ENCODE measurements around the gene NPR2. TPM values are rescaled to one million over a fixed set of nuclear protein-coding genes. Genes with fewer than 3 reads are reported as not detected.

The NPR2 gene
- polyA plus RNA-seq, 3 donors = 0.48 TPM; not detected in 2

DNA sequence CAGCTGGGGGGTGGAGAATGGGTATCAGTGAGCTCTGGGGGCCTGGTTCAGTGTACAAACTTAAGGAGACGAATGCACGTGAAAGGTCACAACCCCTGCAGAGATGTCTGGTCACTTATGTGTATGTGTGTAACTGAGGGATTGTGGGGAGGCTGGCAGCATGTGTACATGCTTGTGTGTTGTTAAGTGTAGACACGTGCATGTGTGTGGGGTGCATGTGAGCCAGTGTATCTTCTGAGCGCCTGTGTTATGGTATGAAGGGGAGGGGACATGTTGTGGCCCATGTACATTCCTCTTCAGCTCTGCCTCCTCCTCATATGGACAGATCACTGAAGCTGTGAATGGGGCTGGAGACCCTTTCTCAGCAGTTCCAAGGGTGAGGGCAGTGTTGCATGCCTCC lies 39.6 kb downstream of the NPR2 start:
- Mint-ChIP-seq H3K4me3 (peak overlapping the region in 1 of 2 donors; percentile 31), H3K27ac (peak overlapping the region in 2 of 7 donors; percentile 48 to 59), H3K27me3 (ENCODE audit: low read depth in 3 of 3) (peaks cover 18 to 20% (median 19%) of the 10 kb centered on the region in 3 donors), H3K9me3 (no peaks in the 10 kb centered on the region), H3K36me3 (peaks cover 6 to 10% of the 10 kb centered on the region in 2 donors), H3K4me1 (peaks cover 79% of the 10 kb centered on the region)
- intact Hi-C loops (cut with micrococcal nuclease) = no loop called here
- Histone ChIP-seq H4K20me1 (ENCODE audit: insufficient read depth, low read length) (no peaks in the 10 kb centered on the region), H3K4me1 (ENCODE audit: control insufficient read depth in 1 of 2, insufficient read depth in 2 of 2, low read length in 2 of 2) (peaks cover 71 to 80% of the 10 kb centered on the region in 2 donors), H3K4me2 (replicated peaks; ENCODE audit: extremely low read depth, low read length, poor library complexity, severe bottlenecking) (no peak overlapping the region), H3K27me3 (ENCODE audit: control insufficient read depth in 2 of 2, insufficient read depth in 2 of 2, low read length in 2 of 2) (no peaks in the 10 kb centered on the region), H3K4me3 (replicated peaks in 1 of 3; ENCODE audit: low read depth in 2 of 3, low read length in 3 of 3) (peak overlapping the region in 1 of 3 experiments; percentile 6), H3K9ac (ENCODE audit: insufficient read depth, low read length, poor library complexity, severe bottlenecking) (no peak overlapping the region), H3K79me2 (ENCODE audit: insufficient read depth, low read length) (peaks cover 4% of the 10 kb centered on the region), H3K9me3 (replicated peaks in 1 of 2; ENCODE audit: control insufficient read depth in 1 of 2, insufficient read depth in 1 of 2, low read length in 2 of 2) (no peaks in the 10 kb centered on the region), H2AFZ (ENCODE audit: insufficient read depth, low read depth, low read length, poor library complexity, severe bottlenecking) (no peak overlapping the region), H3K27ac (ENCODE audit: low read depth in 1 of 2, low read length in 2 of 2) (no peak overlapping the region), H3K36me3 (replicated peaks in 1 of 2; ENCODE audit: control insufficient read depth in 1 of 2, insufficient read depth in 2 of 2, low read length in 2 of 2) (no peaks in the 10 kb centered on the region)
- TF ChIP-seq, protein P1, sequence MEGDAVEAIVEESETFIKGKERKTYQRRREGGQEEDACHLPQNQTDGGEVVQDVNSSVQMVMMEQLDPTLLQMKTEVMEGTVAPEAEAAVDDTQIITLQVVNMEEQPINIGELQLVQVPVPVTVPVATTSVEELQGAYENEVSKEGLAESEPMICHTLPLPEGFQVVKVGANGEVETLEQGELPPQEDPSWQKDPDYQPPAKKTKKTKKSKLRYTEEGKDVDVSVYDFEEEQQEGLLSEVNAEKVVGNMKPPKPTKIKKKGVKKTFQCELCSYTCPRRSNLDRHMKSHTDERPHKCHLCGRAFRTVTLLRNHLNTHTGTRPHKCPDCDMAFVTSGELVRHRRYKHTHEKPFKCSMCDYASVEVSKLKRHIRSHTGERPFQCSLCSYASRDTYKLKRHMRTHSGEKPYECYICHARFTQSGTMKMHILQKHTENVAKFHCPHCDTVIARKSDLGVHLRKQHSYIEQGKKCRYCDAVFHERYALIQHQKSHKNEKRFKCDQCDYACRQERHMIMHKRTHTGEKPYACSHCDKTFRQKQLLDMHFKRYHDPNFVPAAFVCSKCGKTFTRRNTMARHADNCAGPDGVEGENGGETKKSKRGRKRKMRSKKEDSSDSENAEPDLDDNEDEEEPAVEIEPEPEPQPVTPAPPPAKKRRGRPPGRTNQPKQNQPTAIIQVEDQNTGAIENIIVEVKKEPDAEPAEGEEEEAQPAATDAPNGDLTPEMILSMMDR (IDR thresholded peaks at IDR 0.05) = no peak
- DNase-seq = no peak
- WGBS (ENCODE audit: insufficient coverage) = 100% methylated on average over 2 of the region's 4 CpGs

DNA sequence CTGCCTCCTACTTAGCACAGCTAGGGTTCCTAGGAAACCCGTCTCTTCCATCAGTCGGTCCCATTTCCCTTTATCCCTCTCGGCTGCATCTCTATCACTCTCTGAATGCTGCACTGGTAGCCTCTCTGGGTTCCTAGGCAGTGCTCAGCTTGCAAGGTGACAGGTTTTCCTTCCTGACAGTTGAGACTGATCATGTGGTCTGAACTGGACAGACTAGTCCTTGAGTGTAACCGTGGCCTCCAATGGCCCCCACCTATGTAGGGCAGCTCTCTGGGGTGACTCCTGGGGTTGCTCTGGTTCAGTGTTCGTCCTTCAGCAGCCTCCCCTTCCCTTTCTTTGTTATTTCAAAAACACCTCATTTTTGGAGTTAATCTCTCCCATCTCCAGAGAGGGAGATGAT lies 41.4 kb downstream of the NPR2 start:
- intact Hi-C loops (cut with micrococcal nuclease) = no loop called here
- 77% methylated on average over 4 of the region's 5 CpGs for WGBS (ENCODE audit: insufficient coverage)
- H3K4me2 ChIP-seq (replicated peaks; ENCODE audit: extremely low read depth, low read length, poor library complexity, severe bottlenecking) = no peak overlapping the region

More for the DNA sequence above, 41.4 kb downstream of the NPR2 start:
- no peaks in the 10 kb centered on the region for H3K9me3 Mint-ChIP-seq
- H3K27ac Mint-ChIP-seq = peak overlapping the region in 1 of 7 donors; percentile 50
- Histone ChIP-seq H3K27ac (ENCODE audit: low read depth in 1 of 2, low read length in 2 of 2) (peak overlapping the region in 1 of 2 donors; percentile 42), H3K4me3 (replicated peaks in 1 of 3; ENCODE audit: low read depth in 2 of 3, low read length in 3 of 3) (peak overlapping the region in 1 of 3 experiments; percentile 39), H3K27me3 (ENCODE audit: control insufficient read depth in 2 of 2, insufficient read depth in 2 of 2, low read length in 2 of 2) (no peaks in the 10 kb centered on the region), H3K36me3 (replicated peaks in 1 of 2; ENCODE audit: control insufficient read depth in 1 of 2, insufficient read depth in 2 of 2, low read length in 2 of 2) (no peaks in the 10 kb centered on the region), H3K4me1 (ENCODE audit: control insufficient read depth in 1 of 2, insufficient read depth in 2 of 2, low read length in 2 of 2) (peaks cover 74 to 80% of the 10 kb centered on the region in 2 donors), H3K9me3 (replicated peaks in 1 of 2; ENCODE audit: control insufficient read depth in 1 of 2, insufficient read depth in 1 of 2, low read length in 2 of 2) (no peaks in the 10 kb centered on the region), H3K79me2 (ENCODE audit: insufficient read depth, low read length) (peaks cover 4% of the 10 kb centered on the region), H2AFZ (ENCODE audit: insufficient read depth, low read depth, low read length, poor library complexity, severe bottlenecking) (no peak overlapping the region), H3K9ac (ENCODE audit: insufficient read depth, low read length, poor library complexity, severe bottlenecking) (no peak overlapping the region), H4K20me1 (ENCODE audit: insufficient read depth, low read length) (no peaks in the 10 kb centered on the region)
- TF ChIP-seq, protein P1 (IDR thresholded peaks at IDR 0.05) = no peak
- H3K4me1 Mint-ChIP-seq = peaks cover 84% of the 10 kb centered on the region
- H3K36me3 Mint-ChIP-seq = peaks cover 14 to 15% of the 10 kb centered on the region in 2 donors
- peak overlapping the region in 1 of 2 donors; percentile 78 for H3K4me3 Mint-ChIP-seq
- DNase-seq = no peak
- peaks cover 11 to 20% (median 12%) of the 10 kb centered on the region in 3 donors for H3K27me3 Mint-ChIP-seq (ENCODE audit: low read depth in 3 of 3)

Data from CD14-positive monocyte (primary cell).